ENCODE results near the gene NUP210.
"Not testable (repeated sequence)": the region's sequence is repeated elsewhere in the genome, so short reads cannot be mapped to it uniquely, and the experiment has no call there.

The NUP210 gene

DNA sequence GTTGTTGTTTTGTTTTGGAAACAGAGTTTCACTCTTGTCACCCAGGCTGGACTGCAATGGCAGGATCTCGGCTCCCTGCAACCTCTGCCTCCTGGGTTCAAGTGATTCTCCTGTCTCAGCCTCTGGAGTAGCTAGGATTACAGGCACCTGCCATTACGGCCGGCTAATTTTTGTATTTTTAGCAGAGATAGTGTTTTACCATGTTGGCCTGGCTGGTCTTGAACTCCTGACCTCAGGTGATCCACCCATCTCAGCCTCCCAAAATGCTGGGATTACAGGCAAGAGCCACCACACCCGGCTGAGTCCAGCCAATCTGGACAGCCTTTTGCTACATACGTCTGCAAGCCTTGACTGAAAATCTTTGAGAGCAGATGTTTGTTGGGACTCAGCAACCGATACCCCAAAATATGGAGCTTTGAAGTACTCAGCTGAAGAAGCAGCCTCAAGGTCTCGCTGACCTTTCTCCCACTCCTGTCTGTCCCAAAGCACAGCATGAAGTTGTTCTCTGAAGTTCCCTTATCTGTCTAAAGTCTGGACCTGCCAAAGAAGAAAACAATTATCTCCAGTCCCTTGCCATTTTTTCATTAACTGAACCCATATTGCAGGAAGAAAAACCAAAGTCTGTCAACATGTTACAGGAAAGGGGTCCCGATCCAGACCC, 9.6 kb upstream of the NUP210 start:
- TF ChIP-seq, protein P1, sequence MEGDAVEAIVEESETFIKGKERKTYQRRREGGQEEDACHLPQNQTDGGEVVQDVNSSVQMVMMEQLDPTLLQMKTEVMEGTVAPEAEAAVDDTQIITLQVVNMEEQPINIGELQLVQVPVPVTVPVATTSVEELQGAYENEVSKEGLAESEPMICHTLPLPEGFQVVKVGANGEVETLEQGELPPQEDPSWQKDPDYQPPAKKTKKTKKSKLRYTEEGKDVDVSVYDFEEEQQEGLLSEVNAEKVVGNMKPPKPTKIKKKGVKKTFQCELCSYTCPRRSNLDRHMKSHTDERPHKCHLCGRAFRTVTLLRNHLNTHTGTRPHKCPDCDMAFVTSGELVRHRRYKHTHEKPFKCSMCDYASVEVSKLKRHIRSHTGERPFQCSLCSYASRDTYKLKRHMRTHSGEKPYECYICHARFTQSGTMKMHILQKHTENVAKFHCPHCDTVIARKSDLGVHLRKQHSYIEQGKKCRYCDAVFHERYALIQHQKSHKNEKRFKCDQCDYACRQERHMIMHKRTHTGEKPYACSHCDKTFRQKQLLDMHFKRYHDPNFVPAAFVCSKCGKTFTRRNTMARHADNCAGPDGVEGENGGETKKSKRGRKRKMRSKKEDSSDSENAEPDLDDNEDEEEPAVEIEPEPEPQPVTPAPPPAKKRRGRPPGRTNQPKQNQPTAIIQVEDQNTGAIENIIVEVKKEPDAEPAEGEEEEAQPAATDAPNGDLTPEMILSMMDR (IDR thresholded peaks at IDR 0.05; ENCODE audit: control extremely low read depth, extremely low read depth, low read depth, missing control alignments), result no peak
- ChIA-PET CTCF (interaction anchor here (1.3 to 5.5 kb wide), 2 partner anchors 13 to 23 kb away, joined by 5 to 25 read pairs; no protein-coding TSS in a partner anchor), POLR2A (no interaction called here)
- DNase-seq (ENCODE audit: extremely low spot score), result no peak

DNA sequence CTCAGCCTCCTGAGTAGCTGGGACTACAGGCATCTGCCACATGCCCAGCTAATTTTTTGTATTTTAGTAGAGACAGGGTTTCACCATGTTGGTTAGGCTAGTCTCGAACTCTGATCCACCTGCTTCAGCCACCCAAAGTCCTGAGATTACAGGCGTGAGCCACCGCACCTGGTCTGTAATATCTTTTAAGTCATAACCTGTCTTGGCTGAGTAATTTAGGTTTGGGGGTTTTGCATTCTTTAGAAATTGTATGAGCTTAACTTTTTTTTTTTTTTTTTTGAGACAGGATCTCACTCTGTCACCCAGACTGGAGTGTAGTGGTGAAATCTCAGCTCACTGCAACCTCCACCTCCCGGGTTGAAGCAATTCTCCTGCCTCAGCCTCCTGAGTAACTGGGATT, 8.6 kb upstream of the NUP210 start:
- DNase-seq (ENCODE audit: extremely low spot score); POLR2A ChIA-PET: not testable (repeated sequence)
- CTCF ChIA-PET, result interaction anchor here (1.3 to 5.5 kb wide), 4 partner anchors 11 to 48 kb away, joined by 3 to 25 read pairs (median 4); no protein-coding TSS in a partner anchor

DNA sequence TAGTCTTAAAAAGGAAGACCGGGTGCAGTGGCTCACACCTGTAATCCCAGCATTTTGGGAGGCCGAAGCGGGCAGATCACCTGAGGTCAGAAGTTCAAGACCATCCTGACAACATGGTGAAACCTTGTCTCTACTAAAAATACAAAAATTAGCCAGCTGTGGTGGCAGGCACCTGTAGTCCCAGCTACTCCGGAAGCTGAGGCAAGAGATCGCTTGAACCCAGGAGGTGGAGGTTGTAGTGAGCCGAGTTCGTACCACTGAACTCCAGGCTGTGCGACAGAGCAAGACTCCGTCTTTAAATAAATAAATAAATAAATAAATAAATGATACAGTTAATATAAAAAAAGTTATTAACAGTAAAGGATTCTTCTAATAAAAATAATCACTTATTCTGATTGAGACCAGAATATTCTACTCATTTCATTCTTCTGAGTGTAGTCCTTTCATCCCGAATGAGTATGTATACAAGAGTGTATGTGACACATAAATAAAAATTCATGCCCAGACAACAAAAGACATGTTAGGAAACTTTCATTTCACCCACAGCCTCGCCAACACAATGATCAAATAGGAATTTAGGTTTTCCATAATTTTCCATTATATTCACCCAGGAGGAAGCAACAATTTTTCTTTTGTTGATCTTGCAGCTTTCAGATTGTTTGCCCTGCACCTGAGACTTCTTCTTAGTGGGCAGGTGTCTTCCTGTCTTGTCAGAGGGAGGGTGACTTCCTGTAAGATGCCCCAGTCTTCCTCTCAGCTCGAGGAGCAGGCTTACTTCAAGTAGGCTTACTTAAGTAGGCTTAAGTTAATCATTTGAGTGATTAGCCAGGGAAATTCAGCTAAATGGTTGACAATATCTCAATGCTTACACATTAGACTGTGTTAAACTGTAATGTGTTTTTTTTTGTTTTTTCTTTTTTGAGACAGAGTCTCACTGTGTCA, 7.8 kb upstream of the NUP210 start:
- ChIA-PET POLR2A (no interaction called here), CTCF (interaction anchor here (1.4 to 5.5 kb wide), 3 partner anchors 14 to 49 kb away, joined by 3 to 25 read pairs (median 3); no protein-coding TSS in a partner anchor)
- DNase-seq (ENCODE audit: extremely low spot score), result no peak
- TF ChIP-seq, protein P1 (IDR thresholded peaks at IDR 0.05; ENCODE audit: control extremely low read depth, extremely low read depth, low read depth, missing control alignments), result no peak

DNA sequence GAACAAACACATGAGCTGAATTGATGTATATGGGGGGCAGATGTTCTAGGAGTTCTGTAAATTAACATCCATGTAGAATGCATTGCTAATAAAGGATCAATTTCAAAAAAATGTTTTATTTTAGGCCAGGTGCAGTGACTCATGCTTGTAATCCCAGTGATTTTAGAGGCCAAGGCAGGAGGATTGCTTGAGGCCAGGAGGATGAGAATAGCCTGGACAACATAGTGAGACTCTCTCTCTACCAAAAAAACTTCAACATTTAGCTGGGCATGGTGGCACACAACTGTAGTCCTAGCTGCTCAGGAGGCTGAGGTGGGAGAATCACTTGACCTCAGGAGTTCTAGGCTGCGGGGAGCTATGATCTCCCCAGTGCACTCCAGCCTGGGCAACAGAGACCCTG, 6.5 kb upstream of the NUP210 start:
- TF ChIP-seq, protein P1 (IDR thresholded peaks at IDR 0.05; ENCODE audit: control extremely low read depth, extremely low read depth, low read depth, missing control alignments), result no peak
- CTCF ChIA-PET, result interaction anchor here (0.8 to 5.5 kb wide), 5 partner anchors 10 to 84 kb away, joined by 3 to 25 read pairs (median 4); no protein-coding TSS in a partner anchor
- DNase-seq (ENCODE audit: extremely low spot score), result no peak
- POLR2A ChIA-PET, result no interaction called here

DNA sequence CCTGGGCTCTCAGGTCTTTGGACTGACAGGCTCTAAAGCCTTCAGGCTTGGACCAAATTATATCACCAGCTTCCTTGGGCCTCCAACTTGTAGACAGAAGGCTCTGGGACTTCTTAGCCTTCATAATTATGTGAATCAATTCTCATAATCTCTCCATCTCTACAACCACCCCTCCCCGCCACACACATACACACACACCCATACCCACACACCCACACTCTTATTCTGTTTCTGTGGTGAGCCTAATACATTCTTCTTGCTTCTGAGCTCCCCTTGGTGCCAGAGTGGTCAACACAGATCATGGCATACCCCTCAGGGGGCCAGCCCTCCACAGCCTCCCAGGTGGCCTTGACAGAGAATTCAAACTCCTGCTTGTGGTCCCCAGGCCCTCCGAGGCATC, 5.6 kb upstream of the NUP210 start:
- ChIA-PET CTCF (interaction anchor here (1.3 to 5.5 kb wide), 4 partner anchors 9 to 79 kb away, joined by 3 to 25 read pairs (median 6); no protein-coding TSS in a partner anchor), POLR2A (no interaction called here)
- TF ChIP-seq, protein P1 (IDR thresholded peaks at IDR 0.05; ENCODE audit: control extremely low read depth, extremely low read depth, low read depth, missing control alignments), result no peak
- DNase-seq (ENCODE audit: extremely low spot score), result no peak

DNA sequence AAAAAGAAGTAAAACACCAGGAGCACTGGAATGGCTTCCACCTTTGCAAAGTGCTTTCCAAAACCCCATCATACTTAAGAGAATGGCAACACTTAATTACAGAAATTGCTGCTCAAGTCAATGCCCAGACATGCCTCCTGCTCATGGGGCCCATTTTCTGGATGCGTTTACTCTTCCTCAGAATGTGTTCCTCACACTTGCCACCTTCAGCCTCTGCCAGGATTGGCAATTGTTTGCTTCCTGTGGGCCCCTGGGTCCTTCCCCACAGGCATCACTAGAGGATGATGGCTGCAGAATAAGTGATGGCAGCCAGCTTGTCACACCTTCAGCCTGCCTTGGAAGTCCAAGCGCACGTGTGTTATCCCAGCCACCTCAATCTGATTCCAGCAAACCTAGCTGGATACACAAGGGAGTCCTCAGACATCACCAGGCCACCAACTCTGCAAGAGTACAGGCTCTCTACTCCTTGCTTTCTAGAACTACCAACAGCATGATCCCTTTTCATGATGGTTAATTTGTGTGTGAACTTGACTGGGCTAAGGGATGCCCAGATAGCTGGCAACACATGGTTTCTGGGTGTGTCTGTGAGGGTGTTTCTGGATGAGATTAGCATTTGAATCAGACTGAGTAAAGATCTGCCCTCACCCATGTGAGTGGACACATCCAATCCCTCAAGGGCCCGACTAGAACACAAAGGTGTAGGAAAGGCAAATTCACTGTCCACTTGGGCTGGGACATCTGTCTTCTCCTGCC, 4.9 kb upstream of the NUP210 start:
- ChIA-PET POLR2A (interaction anchor here (0.6 kb wide), 1 partner anchor 29 kb away, joined by 4 read pairs; no protein-coding TSS in a partner anchor), CTCF (interaction anchor here (1.3 to 5.5 kb wide), 3 partner anchors 8 to 28 kb away, joined by 3 to 25 read pairs (median 8); no protein-coding TSS in a partner anchor)
- no peak for DNase-seq (ENCODE audit: extremely low spot score)
- TF ChIP-seq, protein P1 (IDR thresholded peaks at IDR 0.05; ENCODE audit: control extremely low read depth, extremely low read depth, low read depth, missing control alignments), result no peak

All from GM10248 (cell line).